HG03280 (cell line): ENCODE results near the gene ZFPM1.

ENCODE experiments used
- ATAC-seq: cut with Tn5 transposase; IDR thresholded peaks from one replicate; pipeline ENCODE4 v1.9.1; 2021; ENCODE audit warnings: mild to moderate bottlenecking, moderate library complexity; ENCODE audit not compliant: unreplicated experiment

The ZFPM1 gene

DNA sequence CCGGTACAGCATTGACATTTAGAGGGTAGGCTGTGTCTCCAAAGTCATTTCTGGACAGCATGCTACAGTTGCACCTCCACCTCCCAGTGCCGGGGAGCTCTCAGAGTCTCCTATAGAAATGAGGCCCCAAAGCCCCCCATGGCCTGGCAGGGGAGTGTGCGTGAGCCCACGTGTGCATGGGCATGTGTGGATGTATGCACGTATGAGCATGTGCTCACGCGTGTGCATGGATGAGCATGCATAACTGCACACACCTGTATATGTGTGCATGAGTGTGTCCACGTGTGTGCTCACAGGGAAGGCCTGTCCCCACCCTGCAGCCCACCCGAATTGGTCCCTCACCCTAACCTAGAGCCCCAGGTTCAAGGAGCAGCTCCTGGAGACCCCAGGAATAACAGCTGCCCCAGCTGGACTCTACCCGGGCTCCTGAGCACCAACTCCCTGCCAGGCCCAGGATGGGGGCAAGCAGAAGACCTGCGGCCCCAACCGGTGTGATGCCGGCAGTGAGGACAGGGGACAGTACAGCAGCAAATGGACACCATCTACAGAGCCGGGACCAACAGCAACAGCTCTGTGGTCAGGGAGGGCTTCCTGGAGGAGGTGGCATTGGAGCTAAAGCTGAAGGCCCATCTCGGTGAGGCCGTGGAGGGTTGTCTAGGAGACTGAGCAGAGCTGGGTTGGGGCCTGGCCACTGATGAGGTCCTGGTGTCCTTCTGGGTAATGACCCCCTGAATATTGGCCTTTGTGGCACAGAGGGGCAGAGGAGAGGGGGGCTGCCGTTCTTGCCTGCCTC, 35.2 kb upstream of the ZFPM1 start:
- ATAC-seq: no peak

DNA sequence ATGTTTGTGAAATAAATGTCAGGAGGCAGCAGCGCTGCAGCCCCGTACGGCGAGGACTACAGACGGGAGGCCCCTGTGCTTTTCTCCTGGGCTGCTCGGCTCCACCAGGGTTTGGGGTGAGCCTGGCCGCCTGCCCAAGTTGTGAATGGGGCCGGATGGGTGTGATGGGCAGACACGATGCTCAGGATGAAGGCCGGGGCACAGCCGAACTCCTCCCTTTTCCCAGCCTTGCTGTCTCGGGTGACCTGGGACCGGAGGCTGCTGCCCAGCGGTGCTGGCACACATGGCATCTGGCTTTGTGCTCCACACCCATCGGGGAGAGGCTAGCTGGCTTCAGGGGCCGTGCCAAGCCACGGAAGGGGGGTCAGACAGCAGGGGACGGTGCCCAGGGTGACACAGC, 34.2 kb upstream of the ZFPM1 start:
- no peak for ATAC-seq

DNA sequence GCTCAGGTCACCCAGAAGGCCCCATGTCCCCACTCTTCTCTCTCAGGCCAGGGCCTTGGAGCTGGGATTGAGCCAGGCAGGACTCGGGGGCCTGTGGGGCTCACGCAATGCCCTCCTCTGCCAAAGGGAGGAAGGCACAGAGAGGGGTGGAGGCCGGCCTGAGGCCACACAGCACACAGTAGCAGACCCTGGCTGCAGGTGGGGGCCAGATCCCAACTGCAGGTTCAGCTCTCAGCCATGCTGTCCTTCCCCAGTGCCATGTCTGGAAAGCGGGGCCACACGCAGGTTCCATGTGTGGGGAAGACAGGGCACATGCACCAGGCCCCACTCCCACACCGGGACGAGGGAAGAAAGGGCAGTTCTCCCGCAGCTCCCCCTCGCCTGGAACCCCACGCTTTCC, 33.3 kb upstream of the ZFPM1 start:
- no peak for ATAC-seq

DNA sequence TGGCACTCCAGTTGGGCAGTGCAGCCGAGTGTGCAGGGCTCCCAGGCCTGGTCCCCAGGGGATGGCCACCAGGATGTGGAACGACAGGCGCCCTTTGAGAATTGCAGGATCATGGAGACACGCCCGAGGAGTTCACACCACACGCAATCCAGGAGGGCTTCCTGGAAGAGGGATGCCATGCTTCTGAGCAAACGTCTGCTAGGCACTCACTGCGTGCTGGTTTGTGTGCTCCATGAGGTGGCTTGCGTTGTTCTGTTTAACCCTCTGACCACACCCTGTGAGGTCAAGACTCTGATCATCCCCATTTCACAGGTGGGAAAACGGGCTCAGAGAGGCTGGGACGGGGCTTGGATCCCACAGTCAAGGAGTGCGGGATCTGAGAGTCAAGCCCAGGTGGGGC, 32.6 kb upstream of the ZFPM1 start:
- no peak for ATAC-seq

DNA sequence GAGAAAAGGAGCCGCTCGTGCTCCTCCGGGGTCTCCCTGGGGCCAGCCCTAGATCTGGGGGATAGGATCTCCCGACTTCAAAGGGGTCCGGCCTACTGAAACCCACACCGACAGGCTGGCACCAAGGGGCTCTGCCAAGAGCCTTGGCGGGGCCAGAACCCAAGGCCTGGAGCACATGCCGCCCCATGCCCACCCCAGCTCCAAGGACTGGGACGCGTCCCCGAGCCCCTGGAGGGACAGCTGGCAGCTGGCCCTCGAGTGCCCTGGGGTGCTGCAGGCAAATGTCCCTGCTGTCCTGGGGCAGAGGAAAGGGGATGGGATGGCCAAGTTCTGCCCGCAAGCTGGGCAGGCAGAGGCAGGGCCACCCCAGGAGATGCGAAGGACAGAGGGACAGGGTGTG, 31.8 kb upstream of the ZFPM1 start:
- ATAC-seq: no peak

DNA sequence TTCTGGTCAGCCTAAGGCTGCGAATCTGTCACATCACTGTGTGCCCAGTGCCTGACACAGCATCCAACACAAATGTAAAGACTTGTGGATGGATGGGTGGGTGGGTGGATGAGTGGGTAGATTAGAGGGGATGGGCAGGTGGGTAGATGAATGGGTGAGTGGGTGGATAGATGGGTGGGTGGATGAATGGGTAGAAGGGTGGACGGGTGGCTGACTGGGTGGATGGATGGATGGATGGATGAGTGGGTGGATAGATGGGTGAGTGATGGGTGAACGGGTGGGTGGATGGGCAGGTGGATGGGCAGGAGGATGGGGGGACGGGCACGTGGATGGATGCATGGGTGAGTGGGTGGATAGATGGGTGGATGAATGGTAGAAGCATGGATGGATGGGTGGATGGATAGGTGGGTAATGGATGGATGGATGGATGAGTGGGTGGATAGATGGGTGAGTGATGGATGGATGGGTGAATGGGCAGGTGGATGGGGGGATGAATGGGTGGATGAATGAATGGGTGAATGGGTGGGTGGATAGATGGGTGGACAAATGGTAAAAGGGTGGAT, 31.1 kb upstream of the ZFPM1 start:
- ATAC-seq: no peak

DNA sequence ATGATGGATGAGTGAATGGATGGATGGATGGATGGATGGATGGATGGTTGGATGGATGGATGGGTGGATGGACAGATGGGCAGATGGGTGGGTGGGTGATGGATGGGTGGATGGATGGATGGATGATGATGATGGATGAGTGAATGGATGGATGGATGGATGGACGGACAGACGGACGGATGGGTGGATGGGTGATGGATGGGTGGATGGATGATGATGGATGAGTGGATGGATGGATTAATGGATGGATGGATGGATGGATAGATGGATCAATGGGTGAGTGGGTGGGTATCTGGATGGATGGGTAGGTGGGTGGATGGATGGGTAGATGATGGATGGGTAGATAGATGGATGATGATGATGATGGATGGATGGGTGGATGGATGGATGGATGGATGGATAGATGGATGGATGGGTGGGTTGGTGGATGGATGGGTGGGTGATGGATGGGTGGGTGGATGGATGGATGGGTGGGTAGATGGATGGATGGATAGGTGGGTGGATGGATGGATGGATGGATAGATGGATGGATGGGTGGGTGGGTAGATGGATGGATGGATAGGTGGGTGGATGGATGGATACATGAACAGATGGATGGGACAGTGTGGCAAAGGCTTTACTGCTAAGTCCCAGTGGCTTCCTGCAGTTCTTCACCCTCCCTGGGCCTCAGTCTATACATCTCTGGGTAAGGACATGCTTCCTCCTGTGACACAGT, 30.2 kb upstream of the ZFPM1 start:
- ATAC-seq: no peak

DNA sequence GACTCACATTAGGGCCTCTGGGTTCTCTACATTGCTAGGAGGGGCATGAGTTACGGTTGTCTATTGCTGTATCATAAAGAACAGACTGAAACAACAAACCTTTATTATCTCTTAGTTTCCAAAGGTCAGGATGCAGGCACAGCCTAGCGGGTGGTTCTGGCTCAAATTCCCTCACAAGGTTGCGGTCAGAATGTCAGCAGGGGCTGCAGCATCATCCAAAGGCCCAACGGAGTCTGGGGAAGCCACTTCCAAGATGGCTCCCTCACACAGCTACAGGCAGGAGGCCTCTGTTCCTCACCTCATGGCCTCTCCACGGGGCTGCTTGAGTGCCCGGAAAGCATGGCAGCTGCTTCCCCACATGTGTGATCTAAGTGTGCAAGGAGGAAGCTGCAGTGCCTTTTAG, 29.6 kb upstream of the ZFPM1 start:
- no peak for ATAC-seq

DNA sequence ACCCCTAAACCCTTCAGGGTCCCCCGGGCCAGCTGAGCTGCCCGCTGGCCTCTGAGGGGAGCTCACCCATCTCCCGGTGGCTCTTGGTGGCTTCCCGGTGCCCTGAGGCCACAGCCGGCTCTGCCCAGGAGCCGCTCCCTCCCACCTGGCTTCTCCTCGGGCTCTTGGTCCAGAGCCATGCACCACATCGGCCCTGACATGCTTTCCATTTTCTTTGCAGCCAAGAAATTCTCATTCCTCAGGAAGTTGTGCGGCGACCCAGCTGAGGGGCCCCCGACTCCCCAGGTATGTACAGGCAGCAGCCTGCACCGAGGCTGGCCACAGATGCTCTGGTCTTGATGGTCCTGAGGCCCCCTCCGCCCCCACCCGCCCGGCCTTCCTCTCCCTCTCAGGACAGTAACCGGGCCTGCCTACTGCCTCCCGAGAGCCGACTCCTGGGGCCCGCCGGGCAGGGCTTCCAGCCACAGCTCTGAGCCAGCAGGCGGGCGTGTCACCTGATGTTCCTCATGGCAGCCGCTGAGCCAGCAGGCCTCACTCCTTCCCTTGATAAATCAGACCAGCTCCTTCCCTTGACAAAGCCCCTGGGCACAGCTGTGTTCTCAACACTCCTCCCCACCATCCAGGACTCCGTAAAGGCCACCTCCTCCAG, 28.4 kb upstream of the ZFPM1 start:
- ATAC-seq: no peak

DNA sequence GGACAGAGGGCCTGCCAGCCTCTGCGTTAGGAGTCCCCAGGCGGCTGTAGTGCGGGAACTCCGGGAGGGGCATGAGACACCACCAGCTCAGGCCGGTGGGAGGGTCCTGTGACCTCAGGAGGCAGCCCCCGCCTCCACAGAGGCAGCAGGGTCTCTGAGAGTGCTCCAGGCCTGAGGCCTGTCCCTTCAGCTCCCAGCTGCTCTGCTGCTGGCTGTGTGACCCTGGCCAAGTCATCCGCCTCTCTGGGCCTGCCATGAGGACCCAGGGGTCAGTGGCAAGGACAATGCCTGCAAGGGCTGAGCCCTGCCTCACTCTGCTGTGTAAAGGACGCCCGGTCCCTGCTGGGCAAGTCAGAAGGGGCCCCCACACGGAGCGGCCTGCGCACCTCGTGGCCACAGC, 27.1 kb upstream of the ZFPM1 start:
- ATAC-seq: no peak

DNA sequence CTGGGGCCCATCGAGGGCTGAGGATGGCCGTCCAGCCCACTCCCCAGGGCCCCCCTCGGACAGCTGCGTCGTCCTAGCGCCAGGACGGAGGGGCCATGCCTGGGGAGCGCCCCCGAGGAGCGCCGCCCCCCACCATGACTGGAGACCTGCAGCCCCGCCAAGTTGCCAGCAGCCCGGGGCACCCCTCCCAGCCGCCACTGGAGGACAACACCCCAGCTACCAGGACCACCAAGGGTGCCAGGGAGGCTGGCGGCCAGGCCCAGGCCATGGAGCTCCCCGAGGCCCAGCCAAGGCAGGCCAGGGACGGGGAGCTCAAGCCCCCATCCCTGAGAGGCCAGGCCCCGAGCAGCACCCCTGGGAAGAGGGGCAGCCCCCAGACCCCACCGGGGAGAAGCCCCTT, 25.7 kb upstream of the ZFPM1 start:
- ATAC-seq: no peak

DNA sequence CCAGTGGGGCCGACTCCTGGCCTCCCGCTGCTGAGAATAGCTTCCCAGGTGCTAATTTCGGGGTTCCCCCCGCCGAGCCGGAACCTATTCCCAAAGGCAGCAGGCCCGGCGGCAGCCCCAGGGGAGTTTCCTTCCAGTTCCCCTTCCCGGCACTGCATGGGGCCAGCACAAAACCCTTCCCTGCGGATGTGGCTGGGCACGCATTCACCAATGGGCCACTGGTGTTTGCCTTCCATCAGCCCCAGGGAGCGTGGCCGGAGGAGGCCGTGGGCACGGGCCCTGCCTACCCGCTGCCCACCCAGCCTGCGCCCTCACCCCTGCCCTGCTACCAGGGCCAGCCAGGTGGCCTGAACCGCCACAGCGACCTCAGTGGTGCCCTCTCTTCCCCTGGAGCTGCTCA, 24.9 kb upstream of the ZFPM1 start:
- no peak for ATAC-seq

DNA sequence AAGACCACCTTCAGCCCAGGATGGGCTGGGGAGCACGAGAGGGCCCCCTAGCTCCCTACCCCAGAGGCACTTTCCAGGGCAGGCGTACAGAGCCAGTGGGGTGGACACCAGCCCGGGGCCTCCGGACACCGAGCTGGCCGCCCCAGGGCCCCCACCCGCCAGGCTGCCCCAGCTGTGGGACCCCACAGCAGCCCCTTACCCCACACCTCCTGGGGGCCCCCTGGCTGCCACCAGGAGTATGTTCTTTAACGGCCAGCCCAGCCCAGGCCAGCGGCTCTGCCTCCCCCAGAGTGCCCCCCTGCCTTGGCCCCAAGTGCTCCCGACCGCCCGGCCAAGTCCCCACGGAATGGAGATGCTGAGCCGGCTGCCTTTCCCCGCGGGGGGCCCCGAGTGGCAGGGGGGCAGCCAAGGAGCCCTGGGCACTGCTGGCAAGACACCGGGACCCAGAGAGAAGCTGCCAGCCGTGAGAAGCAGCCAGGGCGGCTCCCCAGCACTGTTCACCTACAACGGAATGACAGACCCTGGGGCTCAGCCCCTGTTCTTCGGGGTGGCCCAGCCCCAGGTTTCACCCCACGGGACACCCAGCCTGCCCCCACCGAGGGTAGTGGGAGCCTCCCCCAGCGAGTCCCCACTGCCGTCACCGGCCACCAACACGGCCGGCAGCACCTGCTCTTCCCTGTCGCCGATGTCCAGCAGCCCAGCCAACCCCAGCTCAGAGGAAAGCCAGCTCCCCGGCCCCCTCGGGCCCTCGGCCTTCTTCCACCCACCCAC, 24.3 kb upstream of the ZFPM1 start:
- no peak for ATAC-seq

DNA sequence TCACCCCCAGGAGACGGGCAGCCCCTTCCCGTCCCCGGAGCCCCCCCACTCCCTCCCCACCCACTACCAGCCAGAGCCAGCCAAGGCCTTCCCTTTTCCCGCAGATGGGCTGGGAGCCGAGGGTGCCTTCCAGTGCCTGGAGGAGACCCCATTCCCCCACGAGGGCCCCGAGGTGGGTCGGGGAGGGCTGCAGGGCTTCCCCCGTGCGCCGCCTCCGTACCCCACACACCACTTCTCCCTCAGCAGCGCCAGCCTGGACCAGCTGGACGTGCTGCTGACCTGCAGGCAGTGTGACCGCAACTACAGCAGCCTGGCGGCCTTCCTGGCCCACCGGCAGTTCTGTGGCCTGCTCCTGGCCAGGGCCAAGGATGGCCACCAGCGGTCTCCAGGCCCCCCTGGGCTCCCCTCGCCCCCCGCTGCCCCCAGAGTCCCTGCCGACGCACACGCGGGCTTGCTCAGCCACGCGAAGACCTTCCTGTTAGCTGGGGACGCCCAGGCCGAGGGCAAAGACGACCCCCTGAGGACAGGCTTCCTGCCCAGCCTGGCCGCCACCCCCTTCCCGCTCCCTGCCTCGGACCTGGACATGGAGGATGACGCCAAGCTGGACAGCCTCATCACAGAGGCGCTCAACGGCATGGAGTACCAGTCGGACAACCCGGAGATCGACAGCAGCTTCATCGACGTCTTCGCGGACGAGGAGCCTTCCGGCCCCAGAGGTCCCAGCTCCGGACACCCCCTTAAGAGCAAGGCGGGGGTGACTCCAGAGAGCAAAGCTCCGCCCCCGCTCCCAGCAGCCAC, 23.5 kb upstream of the ZFPM1 start:
- no peak for ATAC-seq

DNA sequence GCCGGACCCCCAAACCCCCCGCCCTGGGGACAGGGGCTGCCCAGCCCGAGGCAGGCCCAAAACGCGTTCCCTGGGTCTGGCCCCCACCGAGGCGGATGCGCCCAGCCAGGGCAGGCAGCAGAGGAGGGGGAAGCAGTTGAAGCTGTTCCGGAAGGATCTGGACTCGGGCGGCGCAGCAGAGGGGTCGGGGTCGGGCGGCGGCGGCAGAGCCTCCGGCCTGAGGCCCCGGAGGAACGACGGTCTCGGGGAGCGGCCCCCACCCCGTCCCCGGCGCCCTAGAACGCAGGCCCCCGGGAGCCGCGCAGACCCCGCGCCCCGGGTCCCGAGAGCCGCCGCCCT, 22.9 kb upstream of the ZFPM1 start:
- no peak for ATAC-seq

DNA sequence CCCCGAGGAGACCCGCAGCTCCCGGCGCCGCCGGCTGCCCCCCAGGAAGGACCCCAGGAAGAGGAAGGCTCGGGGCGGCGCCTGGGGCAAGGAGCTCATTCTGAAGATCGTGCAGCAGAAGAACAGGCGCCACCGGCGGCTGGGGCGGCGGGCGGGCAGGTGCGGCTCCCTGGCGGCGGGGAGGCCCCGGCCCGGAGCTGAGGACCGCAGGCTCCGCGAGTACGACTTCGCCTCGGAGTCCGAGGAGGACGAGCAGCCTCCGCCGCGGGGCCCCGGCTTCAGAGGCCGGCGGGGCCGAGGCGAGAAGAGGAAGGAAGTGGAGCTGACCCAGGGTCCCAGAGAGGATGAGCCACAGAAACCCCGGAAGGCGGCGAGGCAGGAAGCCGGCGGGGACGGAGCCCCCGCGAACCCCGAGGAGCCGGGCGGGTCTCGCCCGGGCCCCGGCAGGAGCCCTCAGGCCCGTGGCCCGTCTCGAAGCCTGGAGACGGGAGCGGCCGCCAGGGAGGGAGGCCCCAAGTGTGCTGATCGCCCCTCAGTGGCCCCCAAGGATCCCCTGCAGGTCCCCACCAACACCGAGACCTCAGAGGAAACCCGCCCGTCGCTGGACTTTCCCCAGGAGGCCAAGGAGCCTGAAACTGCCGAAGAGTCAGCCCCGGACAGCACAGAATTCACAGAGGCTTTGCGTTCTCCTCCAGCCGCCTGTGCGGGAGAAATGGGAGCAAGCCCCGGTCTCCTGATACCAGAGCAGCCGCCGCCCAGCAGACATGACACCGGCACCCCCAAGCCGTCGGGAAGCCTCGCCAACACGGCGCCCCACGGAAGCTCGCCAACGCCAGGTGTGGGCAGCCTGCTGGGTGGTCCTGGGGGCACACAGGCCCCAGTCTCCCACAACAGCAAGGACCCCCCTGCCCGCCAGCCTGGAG, 22.3 kb upstream of the ZFPM1 start:
- ATAC-seq: no peak

DNA sequence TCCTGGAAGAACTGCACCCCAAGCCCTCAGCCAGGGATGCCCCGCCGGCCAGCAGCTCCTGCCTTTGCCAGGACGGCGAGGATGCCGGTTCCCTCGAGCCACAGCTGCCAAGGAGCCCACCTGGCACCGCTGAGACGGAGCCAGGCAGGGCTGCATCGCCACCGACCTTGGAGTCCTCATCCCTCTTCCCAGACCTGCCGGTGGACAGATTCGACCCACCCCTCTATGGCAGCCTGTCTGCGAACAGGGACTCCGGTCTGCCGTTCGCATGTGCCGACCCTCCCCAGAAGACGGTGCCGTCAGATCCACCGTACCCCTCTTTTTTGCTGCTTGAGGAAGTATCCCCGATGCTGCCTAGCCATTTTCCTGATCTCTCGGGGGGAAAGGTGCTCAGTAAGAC, 21.4 kb upstream of the ZFPM1 start:
- no peak for ATAC-seq

DNA sequence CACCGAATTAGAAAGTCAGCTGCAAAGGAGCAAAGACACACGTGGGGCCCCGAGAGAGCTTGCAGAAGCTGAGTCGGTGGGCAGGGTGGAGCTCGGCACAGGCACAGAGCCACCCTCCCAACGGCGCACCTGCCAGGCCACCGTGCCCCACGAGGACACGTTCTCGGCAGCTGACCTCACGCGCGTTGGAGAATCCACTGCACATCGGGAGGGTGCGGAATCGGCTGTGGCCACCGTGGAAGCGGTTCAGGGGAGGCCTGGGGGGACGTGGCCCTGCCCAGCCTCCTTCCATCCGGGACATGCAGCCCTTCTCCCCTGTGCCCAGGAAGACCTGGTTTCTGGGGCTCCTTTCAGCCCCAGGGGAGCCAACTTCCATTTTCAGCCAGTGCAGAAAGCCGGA, 20.9 kb upstream of the ZFPM1 start:
- ATAC-seq: no peak

DNA sequence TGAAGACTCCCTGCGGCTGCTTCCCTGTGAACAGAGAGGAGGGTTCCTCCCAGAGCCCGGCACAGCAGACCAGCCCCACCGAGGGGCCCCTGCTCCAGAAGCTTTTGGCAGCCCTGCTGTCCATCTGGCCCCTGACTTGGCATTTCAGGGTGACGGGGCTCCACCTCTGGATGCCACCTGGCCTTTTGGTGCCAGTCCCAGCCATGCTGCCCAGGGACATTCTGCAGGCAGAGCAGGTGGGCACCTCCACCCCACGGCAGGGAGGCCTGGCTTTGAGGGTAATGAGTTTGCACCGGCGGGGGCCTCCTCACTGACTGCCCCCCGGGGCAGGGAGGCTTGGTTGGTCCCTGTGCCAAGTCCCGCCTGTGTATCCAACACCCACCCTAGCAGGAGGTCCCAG, 20.3 kb upstream of the ZFPM1 start:
- ATAC-seq: no peak
